GM12878 (cell line): ENCODE data around the gene YBX2. TPM values are rescaled to one million over a fixed set of nuclear protein-coding genes. Genes with fewer than 3 reads are reported as not detected.
A peak's percentile ranks its signal among the peaks of the same experiment; 100 is the strongest.

ENCODE experiments used
- BCL11A ChIP-seq: IDR thresholded peaks from 2 replicates; pipeline ENCODE4 v1.6.1; 2011; ENCODE audit warnings: low read depth, low read length
- BHLHE40 ChIP-seq, 2 experiments: fragments of 450-650 bp in 1 of 2; IDR thresholded peaks; 2 replicates each; pipeline ENCODE4 v1.6.1; 2011 to 2017; ENCODE audit warnings: low read depth in 2 of 2, borderline replicate concordance in 1 of 2, improper control_type of control experiment in 1 of 2, low read length in 1 of 2, mild to moderate bottlenecking in 1 of 2
- CBX5 ChIP-seq: sonication (generic); IDR thresholded peaks from 2 replicates; pipeline ENCODE4 v1.6.1; 2016; ENCODE audit warnings: low read depth, moderate library complexity, mild to moderate bottlenecking, inconsistent platforms
- CHD4 ChIP-seq: fragments of 200-600 bp; sonication (generic); IDR thresholded peaks from 2 replicates; pipeline ENCODE4 v1.6.1; 2016; ENCODE audit warnings: mild to moderate bottlenecking
- E4F1 ChIP-seq: fragments of 450-650 bp; IDR thresholded peaks from 2 replicates; pipeline ENCODE4 v1.6.1; 2018; ENCODE audit warnings: borderline replicate concordance, mild to moderate bottlenecking; ENCODE audit not compliant: partially characterized antibody
- ETV6 ChIP-seq, 2 experiments: fragments of 450-650 bp in 1 of 2; IDR thresholded peaks in 1 of 2; conservative IDR thresholded peaks in 1 of 2; 2 replicates each; pipeline ENCODE4 v1.6.1; 2014; ENCODE audit warnings: antibody characterized with exemption in 1 of 2, borderline replicate concordance in 1 of 2, low read depth in 1 of 2, mild to moderate bottlenecking in 1 of 2, moderate library complexity in 1 of 2
- FOS ChIP-seq: IDR thresholded peaks from 3 replicates; pipeline ENCODE4 v1.6.1; 2011; ENCODE audit warnings: borderline replicate concordance; ENCODE audit not compliant: insufficient read length; ENCODE audit errors: extremely low read depth
- JUNB ChIP-seq: IDR thresholded peaks from 2 replicates; pipeline ENCODE4 v1.6.1; 2016; ENCODE audit warnings: antibody characterized with exemption, mild to moderate bottlenecking
- MXI1 ChIP-seq: fragments of 150-350 bp; IDR thresholded peaks from 2 replicates; pipeline ENCODE4 v1.6.1; 2011; ENCODE audit warnings: low read depth, mild to moderate bottlenecking, inconsistent platforms, low read length, improper control_type of control experiment
- NR2C1 ChIP-seq: fragments of 450-650 bp; IDR thresholded peaks from 2 replicates; pipeline ENCODE4 v1.6.1; 2017; ENCODE audit warnings: antibody characterized with exemption, mild to moderate bottlenecking, moderate library complexity
- POLR2A ChIP-seq: IDR thresholded peaks from 2 replicates; pipeline ENCODE4 v1.6.1; 2011; ENCODE audit warnings: low read depth, mild to moderate bottlenecking, low read length
- RELA ChIP-seq: fragments of 450-650 bp; IDR thresholded peaks from 2 replicates; pipeline ENCODE4 v1.8.0; 2014; ENCODE audit warnings: borderline replicate concordance; ENCODE audit not compliant: partially characterized antibody
- REST ChIP-seq: IDR thresholded peaks from 2 replicates; pipeline ENCODE4 v1.6.1; 2012; ENCODE audit warnings: mild to moderate bottlenecking, low read depth, low read length
- SIX5 ChIP-seq: IDR thresholded peaks from 2 replicates; pipeline ENCODE4 v1.6.1; 2011; ENCODE audit warnings: mild to moderate bottlenecking, low read depth, low read length, moderate library complexity; ENCODE audit not compliant: severe bottlenecking
- SREBF2 ChIP-seq: IDR thresholded peaks from 2 replicates; pipeline ENCODE4 v1.6.1; 2012; ENCODE audit warnings: mild to moderate bottlenecking, low read length
- TAF1 ChIP-seq: IDR thresholded peaks from 2 replicates; pipeline ENCODE4 v1.6.1; 2011; ENCODE audit warnings: mild to moderate bottlenecking, low read depth, low read length, borderline replicate concordance
- TCF3 ChIP-seq: IDR thresholded peaks from 2 replicates; pipeline ENCODE4 v1.6.1; 2012; ENCODE audit warnings: low read depth, mild to moderate bottlenecking, low read length, borderline replicate concordance; ENCODE audit not compliant: insufficient read depth
- TCF7 ChIP-seq: IDR thresholded peaks from 2 replicates; pipeline ENCODE4 v1.6.1; 2014; ENCODE audit warnings: antibody characterized with exemption, borderline replicate concordance
- ZNF24 ChIP-seq: fragments of 450-650 bp; IDR thresholded peaks from 2 replicates; pipeline ENCODE4 v1.6.1; 2017; ENCODE audit warnings: antibody characterized with exemption, mild to moderate bottlenecking
- ZNF384 ChIP-seq: IDR thresholded peaks from 2 replicates; pipeline ENCODE4 v1.6.1; 2012; ENCODE audit warnings: low read depth, mild to moderate bottlenecking, low read length, improper control_type of control experiment, borderline replicate concordance
- polyA plus RNA-seq, 11 experiments: library from polyadenylated mRNA; depleted of rRNA in 4 of 11; unstranded in 6 of 11; stranded (reverse) in 5 of 11; fragments of >200 nt; fragmentation: Nextera tagmentation in 4 of 11; fragmentation: Illumina TruSeq in 1 of 11; extraction: Ambion mirVana in 4 of 11; extraction: Trizol in 1 of 11; gene quantifications; 1 replicate in 1 of 11; 2 replicates in 10 of 11; pipeline versions ENCODE4 v1.2.1 to v1.2.3, GENCODE V29; 2011 to 2016; ENCODE audit warnings: inconsistent platforms in 2 of 11, missing spikeins in 2 of 11, low read depth in 1 of 11
- total RNA-seq, 4 experiments: library from RNA; depleted of rRNA in 3 of 4; stranded (reverse); fragments of >200 nt in 3 of 4; fragmentation: Illumina TruSeq in 1 of 4; extraction: Trizol in 1 of 4; gene quantifications; 2 replicates each; pipeline versions ENCODE4 v1.2.1 to v1.2.3, GENCODE V29; 2013 to 2021

The YBX2 gene
- total and polyA plus RNA-seq, 10 of the 15 experiments (the other 5 are each of a cell fraction or from before 2014, with no cell fraction given): not detected

GRCh38 chr17:7314719-7315569, 20.5 kb upstream of the YBX2 start, which contains the start of gene GPS2 (continued):
- peak; percentile 90 for TF ChIP-seq E4F1
- TF ChIP-seq REST: peak; percentile 80
- TF ChIP-seq NR2C1: peak; percentile 99
- no peak for TF ChIP-seq ZNF24
- peak; percentile 94 for TF ChIP-seq POLR2A
- TF ChIP-seq TCF3: 0 out of 2 replicates have a peak, but pooled peaks have one; percentile 48
- TF ChIP-seq MXI1: peak; percentile 82
- TF ChIP-seq TCF7: no peak
- peak; percentile 60 for TF ChIP-seq SIX5
- no peak for TF ChIP-seq CHD4
- no peak for TF ChIP-seq ETV6 (conservative IDR thresholded peaks at IDR 0.05 in 1 of 2, IDR thresholded peaks at IDR 0.05 in 1 of 2; ENCODE audit: borderline replicate concordance in 1 of 2, low read depth in 1 of 2)
- no peak for TF ChIP-seq RELA
- TF ChIP-seq BHLHE40 (IDR thresholded peaks at IDR 0.05; ENCODE audit: borderline replicate concordance in 1 of 2, low read depth in 2 of 2, low read length in 1 of 2): peak; percentile 86 to 96
- TF ChIP-seq SREBF2: no peak
- TF ChIP-seq FOS: no peak
- no peak for TF ChIP-seq JUNB
- TF ChIP-seq CBX5: no peak
- TF ChIP-seq BCL11A: no peak
- no peak for TF ChIP-seq ZNF384
- 0 out of 2 replicates have a peak, but pooled peaks have one; percentile 55 for TF ChIP-seq TAF1
